NCI-H1092 treated with DMSO at 0.1 percent for 48 hours (cell line): ENCODE results near the gene SEC61A1.
A peak's percentile ranks its signal among the peaks of the same experiment; 100 is the strongest.

Source experiments
- DNase-seq: peaks from one replicate; lab custom pipeline; 2025; lab: John Stamatoyannopoulos, UW

SEC61A1 gene

GRCh38 chr3:128051837-128052594 is at the start of gene SEC61A1:
Gene SEC61A1 (plus strand): TSS chr3:128052437. CDS start chr3:128052553, 116 bp downstream.
- DNase-seq = peak; percentile 90

GRCh38 chr3:128004661-128005060 is 47.6 kb upstream of the SEC61A1 start:
- DNase-seq = peak; percentile 32

- DNase-seq = peak; percentile 10
Measured at GRCh38 chr3:128006061-128007032, 45.9 kb upstream of the SEC61A1 start.

GRCh38 chr3:128007033-128007424 is 45.2 kb upstream of the SEC61A1 start:
- no peak for DNase-seq

GRCh38 chr3:128009952-128010846 is 42.0 kb upstream of the SEC61A1 start:
- DNase-seq = no peak

GRCh38 chr3:128011140-128011539 is 41.1 kb upstream of the SEC61A1 start:
- DNase-seq = peak; percentile 35

- no peak for DNase-seq
Measured at GRCh38 chr3:128012050-128012449, 40.2 kb upstream of the SEC61A1 start.

GRCh38 chr3:128014548-128014947 is 37.7 kb upstream of the SEC61A1 start:
- DNase-seq = no peak

GRCh38 chr3:128016502-128016901 is 35.7 kb upstream of the SEC61A1 start:
- no peak for DNase-seq

GRCh38 chr3:128021768-128022372 is 30.4 kb upstream of the SEC61A1 start:
- DNase-seq = no peak

GRCh38 chr3:128033102-128033501 is 19.1 kb upstream of the SEC61A1 start:
- no peak for DNase-seq

- no peak for DNase-seq
Measured at GRCh38 chr3:128036119-128036518, 16.1 kb upstream of the SEC61A1 start.

- no peak for DNase-seq
Measured at GRCh38 chr3:128040041-128040440, 12.2 kb upstream of the SEC61A1 start.

GRCh38 chr3:128040660-128041059 is 11.6 kb upstream of the SEC61A1 start:
- DNase-seq = no peak

GRCh38 chr3:128041344-128041743 is 10.9 kb upstream of the SEC61A1 start:
- DNase-seq = no peak

- DNase-seq = no peak
Measured at GRCh38 chr3:128050597-128050996, 1.6 kb upstream of the SEC61A1 start.

- no peak for DNase-seq
Measured at GRCh38 chr3:128051459-128051836, 789 bp upstream of the SEC61A1 start.

- no peak for DNase-seq
Measured at GRCh38 chr3:128052595-128053351, 536 bp downstream of the SEC61A1 start.

- no peak for DNase-seq
Measured at GRCh38 chr3:128053614-128054013, 1.4 kb downstream of the SEC61A1 start.

GRCh38 chr3:128054367-128054766 is 2.1 kb downstream of the SEC61A1 start:
- no peak for DNase-seq

GRCh38 chr3:128056258-128056657 is 4.0 kb downstream of the SEC61A1 start:
- DNase-seq = no peak
